Upper lobe of left lung (tissue), 6 donors: ENCODE results near the gene PCNX3. TPM values are rescaled to one million over a fixed set of nuclear protein-coding genes. Genes with fewer than 3 reads are reported as not detected.

Source experiments
- ATAC-seq, 2 donors: fragments of 200-7000 bp; cut with Tn5 transposase; one replicate each; pipeline ENCODE4 v1.9.1; 2022; ENCODE audit warnings: mild to moderate bottlenecking in 2 of 2, moderate library complexity in 2 of 2; ENCODE audit not compliant: low FRiP score in 2 of 2
- DNase-seq, 2 donors: peaks; one replicate each; pipeline ENCODE4 v3.0.0-alpha.2; 2019 to 2020
- H3K27ac ChIP-seq, 4 donors: fragments of 200-600 bp; sonication (generic); one replicate each; pipeline ENCODE4 v1.5.1; 2016 to 2019
- H3K27me3 ChIP-seq, 4 donors: fragments of 200-600 bp; sonication (generic); one replicate each; pipeline ENCODE4 v1.5.1; 2017 to 2019
- H3K36me3 ChIP-seq, 4 donors: fragments of 200-600 bp; sonication (generic); one replicate each; pipeline ENCODE4 v1.5.1; 2016 to 2019
- H3K4me1 ChIP-seq, 4 donors: fragments of 200-600 bp; sonication (generic); one replicate each; pipeline ENCODE4 v1.5.1; 2018 to 2019
- H3K4me3 ChIP-seq, 4 donors: fragments of 200-600 bp; sonication (generic); one replicate each; pipeline ENCODE4 v1.5.1; 2017 to 2019; ENCODE audit warnings: mild to moderate bottlenecking in 2 of 4, moderate library complexity in 1 of 4
- H3K9me3 ChIP-seq, 4 donors: fragments of 200-600 bp; sonication (generic); one replicate each; pipeline ENCODE4 v1.5.1; 2018 to 2019
- CTCF ChIP-seq, 6 experiments: fragments of 450-650 bp in 4 of 6; fragments of 200-600 bp in 2 of 6; sonication (generic) in 2 of 6; IDR thresholded peaks; one replicate each; pipeline ENCODE4 v1.5.1; 2016 to 2019; ENCODE audit warnings: antibody characterized with exemption in 6 of 6
- EP300 ChIP-seq, 4 donors: sonication (generic); formaldehyde crosslinking; IDR thresholded peaks; one replicate each; pipeline ENCODE4 v1.5.1; 2017; ENCODE audit warnings: antibody characterized with exemption in 4 of 4, control low read depth in 2 of 4
- POLR2A ChIP-seq, 4 donors: fragments of 450-650 bp; IDR thresholded peaks; one replicate each; pipeline ENCODE4 v1.5.1; 2016 to 2017; ENCODE audit warnings: antibody characterized with exemption in 4 of 4, mild to moderate bottlenecking in 2 of 4
- POLR2AphosphoS5 ChIP-seq, 2 donors: sonication (generic); formaldehyde crosslinking; IDR thresholded peaks; one replicate each; pipeline ENCODE4 v1.5.1; 2017; ENCODE audit warnings: antibody characterized with exemption in 2 of 2
- WGBS, 2 donors: methylation state at CpG; one replicate each; pipeline ENCODE4 v1.1.5; 2017 to 2018; 5-methylcytosine and 5-hydroxymethylcytosine counted together
- total RNA-seq, 6 donors: library from RNA; depleted of rRNA in 4 of 6; stranded (reverse); fragments of >200 nt in 4 of 6; gene quantifications; one replicate each; pipeline versions ENCODE4 v1.1.0 to v1.2.1, GENCODE V29; 2016 to 2021
- donor health status: DM: no; HTN: no; CAD: no; lungs with moderate emphysema.
- donor health status: DM: no; HTN: yes; CAD: no; lungs with severe emphysema.

The PCNX3 gene
- total RNA-seq, 6 donors from 2014 or later, result 26.7 to 63.9 (median 43.9) TPM

GRCh38 chr11:65590240-65590738 lies 25.3 kb upstream of the PCNX3 start:
- no peak for TF ChIP-seq POLR2AphosphoS5 (IDR thresholded peaks at IDR 0.05)
- TF ChIP-seq CTCF (IDR thresholded peaks at IDR 0.05), result no peak
- no peak for TF ChIP-seq POLR2A (IDR thresholded peaks at IDR 0.05)
- no peak for TF ChIP-seq EP300 (IDR thresholded peaks at IDR 0.05)

GRCh38 chr11:65591939-65592857 lies 23.4 kb upstream of the PCNX3 start:
- Histone ChIP-seq H3K4me3 (peak overlapping the region in 3 of 4 donors; percentile 29 to 36 (median 33)), H3K27ac (peak overlapping the region; percentile 56 to 88 (median 72)), H3K27me3 (no peaks in the 10 kb centered on the region), H3K36me3 (peaks cover 0 to 48% (median 23%) of the 10 kb centered on the region in 4 donors), H3K9me3 (no peaks in the 10 kb centered on the region), H3K4me1 (peaks cover 27 to 64% (median 33%) of the 10 kb centered on the region in 4 donors)
- ATAC-seq, result peak in 1 of 2 donors; percentile 27
- DNase-seq, result peak in 1 of 2 donors; percentile 89
- 65 to 77% methylated on average over 29 to 94 of the region's 106 CpGs for WGBS, 2 donors
- TF ChIP-seq POLR2A (IDR thresholded peaks at IDR 0.05) (no peak), POLR2AphosphoS5 (IDR thresholded peaks at IDR 0.05) (peak in 1 of 2 donors; percentile 21), CTCF (IDR thresholded peaks at IDR 0.05) (peak; percentile 16 to 62 (median 46)), EP300 (IDR thresholded peaks at IDR 0.05) (no peak)

More at GRCh38 chr11:65590240-65590738, 25.3 kb upstream of the PCNX3 start:
- H3K9me3 ChIP-seq, result no peaks in the 10 kb centered on the region
- H3K27ac ChIP-seq, result no peak overlapping the region
- ATAC-seq (no peak), DNase-seq (peak in 1 of 2 donors; percentile 78)
- H3K4me1 ChIP-seq, result peaks cover 33 to 67% (median 34%) of the 10 kb centered on the region in 4 donors
- 69 to 75% methylated on average over 4 to 8 of the region's 8 CpGs for whole genome bisulfite sequencing, 2 donors
- H3K4me3 ChIP-seq, result no peak overlapping the region
- H3K36me3 ChIP-seq, result peaks cover 0 to 61% (median 30%) of the 10 kb centered on the region in 4 donors
- no peaks in the 10 kb centered on the region for H3K27me3 ChIP-seq

- H3K9me3 ChIP-seq, result no peaks in the 10 kb centered on the region
- DNase-seq (peak in 1 of 2 donors; percentile 83), ATAC-seq (no peak)
- TF ChIP-seq EP300 (IDR thresholded peaks at IDR 0.05), result no peak
- no peak for TF ChIP-seq POLR2A (IDR thresholded peaks at IDR 0.05)
- no peak for TF ChIP-seq POLR2AphosphoS5 (IDR thresholded peaks at IDR 0.05)
- TF ChIP-seq CTCF (IDR thresholded peaks at IDR 0.05), result no peak
- peaks cover 19 to 56% (median 26%) of the 10 kb centered on the region in 4 donors for H3K4me1 ChIP-seq
- peak overlapping the region in 3 of 4 donors; percentile 29 to 36 (median 33) for H3K4me3 ChIP-seq
- 78 to 94% methylated on average over 12 to 22 of the region's 22 CpGs for WGBS, 2 donors
- H3K36me3 ChIP-seq, result peaks cover 4 to 51% (median 30%) of the 10 kb centered on the region in 4 donors
- H3K27ac ChIP-seq, result peak overlapping the region; percentile 56 to 88 (median 72)
- H3K27me3 ChIP-seq, result no peaks in the 10 kb centered on the region
These were observed 22.6 kb upstream of the PCNX3 start for GRCh38 chr11:65592858-65593517.

GRCh38 chr11:65593518-65594414 lies 21.8 kb upstream of the PCNX3 start:
- H3K9me3 ChIP-seq, result no peaks in the 10 kb centered on the region
- no peak overlapping the region for H3K4me3 ChIP-seq
- peaks cover 9 to 59% (median 38%) of the 10 kb centered on the region in 4 donors for H3K36me3 ChIP-seq
- DNase-seq (peak in 1 of 2 donors; percentile 83), ATAC-seq (peak in 1 of 2 donors; percentile 50)
- TF ChIP-seq CTCF (IDR thresholded peaks at IDR 0.05) (peak; percentile 41 to 70 (median 55)), EP300 (IDR thresholded peaks at IDR 0.05) (no peak)
- peaks cover 11 to 48% (median 19%) of the 10 kb centered on the region in 4 donors for H3K4me1 ChIP-seq
- H3K27ac ChIP-seq, result peak overlapping the region in 1 of 4 donors; percentile 88
- WGBS, 2 donors, result 81 to 82% methylated on average over 9 to 22 of the region's 26 CpGs
- no peaks in the 10 kb centered on the region for H3K27me3 ChIP-seq
